HUES6 (cell line): ENCODE data around the gene BMX.

Source experiments
- H3K27ac ChIP-seq: 2 replicates; pipeline ENCODE4 v1.7.0; 2013; ENCODE audit warnings: low read depth, mild to moderate bottlenecking, low read length, inconsistent platforms
- H3K27me3 ChIP-seq: 2 replicates; pipeline ENCODE4 v1.6.1; 2013; ENCODE audit warnings: low read length; ENCODE audit not compliant: control insufficient read depth, insufficient read depth
- H3K36me3 ChIP-seq: 2 replicates; pipeline ENCODE4 v1.6.1; 2013; ENCODE audit warnings: low read length; ENCODE audit not compliant: control insufficient read depth, insufficient read depth
- H3K4me1 ChIP-seq: 2 replicates; pipeline ENCODE4 v1.6.1; 2013; ENCODE audit warnings: low read length; ENCODE audit not compliant: control insufficient read depth, insufficient read depth
- H3K4me3 ChIP-seq: 2 replicates; pipeline ENCODE4 v1.5.1; 2013; ENCODE audit warnings: low read depth, low read length
- H3K9ac ChIP-seq: one replicate; pipeline ENCODE4 v1.6.1; 2013; ENCODE audit warnings: mild to moderate bottlenecking, low read length
- H3K9me3 ChIP-seq: 2 replicates; pipeline ENCODE4 v1.6.1; 2013; ENCODE audit warnings: low read depth, low read length; ENCODE audit not compliant: control insufficient read depth, insufficient read depth

BMX gene

GRCh38 chrX:15500497-15500966 lies at the start of gene BMX:
BMX (plus strand) TSS chrX:15500807; CDS start chrX:15508354, 7,547 bp downstream.
- no peaks in the 10 kb centered on the region for H3K9me3 ChIP-seq

GRCh38 chrX:15451913-15452312 lies 48.7 kb upstream of the BMX start:
- H3K4me3 ChIP-seq: no peak overlapping the region
- no peak overlapping the region for H3K9ac ChIP-seq
- H3K9me3 ChIP-seq: no peaks in the 10 kb centered on the region
- H3K36me3 ChIP-seq: 0 out of 2 replicates have a peak, but pooled peaks cover 7% of the 10 kb centered on the region
- peaks cover 18% of the 10 kb centered on the region; the same call in 1 of the 2 replicates for H3K27me3 ChIP-seq
- H3K4me1 ChIP-seq: no peaks in the 10 kb centered on the region
- H3K27ac ChIP-seq: no peak overlapping the region

More at GRCh38 chrX:15500497-15500966, at the start of gene BMX:
- no peak within 1 kb of the TSS for H3K9ac ChIP-seq
- no peaks in the 10 kb centered on the region for H3K4me1 ChIP-seq
- H3K4me3 ChIP-seq: no peak within 1 kb of the TSS
- no peak within 1 kb of the TSS for H3K27ac ChIP-seq
- H3K27me3 ChIP-seq: peaks cover 19% of the 10 kb centered on the region; the same call in 1 of the 2 replicates
- H3K36me3 ChIP-seq: no peaks in the 10 kb centered on the region

GRCh38 chrX:15464704-15465103 lies 35.9 kb upstream of the BMX start:
- no peak overlapping the region for H3K4me3 ChIP-seq
- H3K27ac ChIP-seq: no peak overlapping the region
- no peaks in the 10 kb centered on the region; the same call in 1 of the 2 replicates for H3K27me3 ChIP-seq
- H3K9ac ChIP-seq: no peak overlapping the region
- H3K36me3 ChIP-seq: no peaks in the 10 kb centered on the region; the same call in 1 of the 2 replicates
- peaks cover 4% of the 10 kb centered on the region; the same call in 1 of the 2 replicates for H3K4me1 ChIP-seq
- H3K9me3 ChIP-seq: no peaks in the 10 kb centered on the region

GRCh38 chrX:15465347-15465746 lies 35.3 kb upstream of the BMX start:
- no peaks in the 10 kb centered on the region for H3K9me3 ChIP-seq
- H3K4me3 ChIP-seq: no peak overlapping the region
- no peaks in the 10 kb centered on the region; the same call in 1 of the 2 replicates for H3K27me3 ChIP-seq
- no peaks in the 10 kb centered on the region; the same call in 1 of the 2 replicates for H3K36me3 ChIP-seq
- peaks cover 4% of the 10 kb centered on the region; the same call in 1 of the 2 replicates for H3K4me1 ChIP-seq
- H3K27ac ChIP-seq: no peak overlapping the region
- H3K9ac ChIP-seq: no peak overlapping the region

DNA sequence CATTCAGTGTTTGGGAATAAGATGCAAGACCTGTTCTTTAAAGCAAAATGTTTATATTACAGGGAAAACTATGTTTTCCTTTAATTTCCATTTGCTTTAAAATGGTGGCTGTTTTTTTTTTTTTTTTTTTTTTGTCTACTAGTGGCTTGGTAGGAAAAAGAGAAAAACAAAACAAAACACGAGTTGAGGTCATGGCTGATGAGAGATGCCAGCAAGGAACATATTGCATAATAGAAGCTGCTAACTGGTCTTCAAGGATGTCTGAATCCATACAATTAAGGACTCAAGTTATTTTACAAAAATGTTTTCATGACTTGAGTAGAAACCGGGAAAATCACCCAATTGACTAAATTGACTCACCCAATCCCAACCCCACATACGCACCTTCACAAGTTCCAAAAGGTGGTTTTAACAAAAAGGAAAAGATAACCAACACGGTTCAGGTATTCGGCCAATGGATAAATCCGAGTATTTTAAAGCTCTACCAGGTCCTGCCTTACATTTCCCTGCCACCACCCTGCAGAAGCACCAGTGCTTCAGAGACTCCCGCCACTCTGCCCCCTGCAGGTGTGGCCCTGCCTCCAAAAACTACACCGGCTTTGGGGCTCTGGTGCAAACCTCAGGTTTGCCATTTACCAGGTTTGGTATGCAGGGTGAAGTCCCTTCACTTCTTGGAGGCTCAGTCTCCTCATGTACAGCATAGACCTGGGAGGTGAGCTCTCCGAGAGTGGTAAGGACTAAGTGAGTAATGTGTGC lies 34.5 kb upstream of the BMX start:
- Histone ChIP-seq H3K27ac (no peak overlapping the region), H3K9me3 (no peaks in the 10 kb centered on the region), H3K36me3 (no peaks in the 10 kb centered on the region), H3K9ac (no peak overlapping the region), H3K4me1 (peaks cover 4% of the 10 kb centered on the region; the same call in 1 of the 2 replicates), H3K27me3 (no peaks in the 10 kb centered on the region; the same call in 1 of the 2 replicates), H3K4me3 (no peak overlapping the region)

DNA sequence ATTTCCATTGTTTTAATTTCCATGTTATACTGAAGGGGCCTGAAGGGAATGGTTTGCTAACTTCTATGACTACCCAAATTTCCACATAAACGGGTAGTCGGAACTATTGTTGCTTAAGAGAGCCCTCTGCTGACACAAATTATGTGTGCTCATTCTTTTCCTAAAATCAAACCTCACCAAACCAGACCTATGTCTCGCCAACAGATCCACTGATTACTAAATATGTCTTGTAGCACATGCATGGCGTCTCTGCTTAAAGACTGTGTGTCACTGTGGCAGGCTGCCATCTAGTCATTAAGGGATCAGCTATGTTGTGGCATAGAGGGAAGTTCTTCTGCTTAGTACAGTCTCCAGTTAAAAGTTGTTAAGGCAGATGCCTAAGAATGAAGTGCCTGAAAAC lies 32.6 kb upstream of the BMX start:
- Histone ChIP-seq H3K27me3 (peaks cover 3% of the 10 kb centered on the region; the same call in 1 of the 2 replicates), H3K4me3 (no peak overlapping the region), H3K9me3 (no peaks in the 10 kb centered on the region), H3K4me1 (peaks cover 8% of the 10 kb centered on the region), H3K9ac (no peak overlapping the region), H3K36me3 (no peaks in the 10 kb centered on the region), H3K27ac (no peak overlapping the region)

DNA sequence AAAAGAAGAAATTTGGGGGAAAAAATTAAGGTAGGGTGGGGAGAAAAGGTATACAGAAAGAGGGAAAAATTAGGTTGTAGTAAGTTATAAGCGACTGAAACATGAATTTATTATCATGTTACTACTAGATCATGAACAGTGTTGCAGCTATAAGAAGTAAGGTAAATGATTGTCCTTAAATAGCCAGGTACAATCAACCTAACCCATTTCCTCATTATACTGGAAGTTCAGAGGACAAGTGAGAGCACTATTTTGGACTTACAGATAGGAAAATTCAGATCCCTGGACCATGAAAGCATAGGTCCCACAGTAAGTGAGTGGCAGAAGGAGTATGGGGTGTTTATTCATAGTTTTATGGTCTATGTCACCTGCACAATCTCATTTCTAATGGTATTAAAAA lies 31.0 kb upstream of the BMX start:
- H3K4me1 ChIP-seq: peaks cover 4% of the 10 kb centered on the region
- H3K4me3 ChIP-seq: no peak overlapping the region
- H3K36me3 ChIP-seq: no peaks in the 10 kb centered on the region
- H3K27me3 ChIP-seq: peaks cover 3% of the 10 kb centered on the region; the same call in 1 of the 2 replicates
- no peak overlapping the region for H3K27ac ChIP-seq
- no peak overlapping the region for H3K9ac ChIP-seq
- H3K9me3 ChIP-seq: no peaks in the 10 kb centered on the region

- Histone ChIP-seq H3K27ac (no peak overlapping the region), H3K36me3 (no peaks in the 10 kb centered on the region), H3K9ac (no peak overlapping the region), H3K4me1 (peaks cover 17% of the 10 kb centered on the region), H3K27me3 (peaks cover 3% of the 10 kb centered on the region; the same call in 1 of the 2 replicates), H3K9me3 (no peaks in the 10 kb centered on the region), H3K4me3 (no peak overlapping the region)
These were observed 29.6 kb upstream of the BMX start for GRCh38 chrX:15471028-15471427.

- Histone ChIP-seq H3K4me3 (no peak overlapping the region), H3K9ac (no peak overlapping the region), H3K36me3 (no peaks in the 10 kb centered on the region), H3K27ac (no peak overlapping the region), H3K27me3 (peaks cover 3% of the 10 kb centered on the region; the same call in 1 of the 2 replicates), H3K9me3 (no peaks in the 10 kb centered on the region), H3K4me1 (peaks cover 17% of the 10 kb centered on the region)
These were observed 28.1 kb upstream of the BMX start for GRCh38 chrX:15472531-15472930.

DNA sequence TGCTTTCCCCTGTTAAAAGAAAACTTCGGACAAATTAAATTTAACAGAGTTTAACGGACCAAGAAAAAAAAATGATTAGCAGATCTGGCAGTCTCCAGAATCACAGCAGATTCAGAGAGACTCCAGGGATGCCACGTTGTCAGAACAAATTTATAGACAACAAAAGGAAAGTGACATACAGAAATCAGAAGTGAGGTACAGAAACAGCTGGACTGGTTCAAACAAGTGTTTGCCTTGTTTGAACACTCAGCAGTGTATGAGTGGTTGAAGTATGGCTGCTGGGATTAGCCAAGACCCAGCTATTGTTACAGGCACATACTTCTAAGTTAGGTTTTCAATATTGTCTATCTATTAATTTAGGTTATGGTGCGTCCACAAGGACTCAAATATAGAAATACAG lies 26.6 kb upstream of the BMX start:
- Histone ChIP-seq H3K4me3 (no peak overlapping the region), H3K36me3 (peaks cover 7% of the 10 kb centered on the region; the same call in 1 of the 2 replicates), H3K27ac (no peak overlapping the region), H3K4me1 (peaks cover 17% of the 10 kb centered on the region), H3K9ac (no peak overlapping the region), H3K27me3 (peaks cover 10% of the 10 kb centered on the region; the same call in 1 of the 2 replicates), H3K9me3 (no peaks in the 10 kb centered on the region)

GRCh38 chrX:15475021-15475420 lies 25.6 kb upstream of the BMX start:
- H3K9me3 ChIP-seq: no peaks in the 10 kb centered on the region
- H3K36me3 ChIP-seq: peaks cover 8% of the 10 kb centered on the region; the same call in 1 of the 2 replicates
- H3K27ac ChIP-seq: no peak overlapping the region; the same call in 1 of the 2 replicates
- no peak overlapping the region for H3K9ac ChIP-seq
- H3K4me1 ChIP-seq: peaks cover 17% of the 10 kb centered on the region
- H3K27me3 ChIP-seq: peaks cover 10% of the 10 kb centered on the region; the same call in 1 of the 2 replicates
- no peak overlapping the region for H3K4me3 ChIP-seq
